ENCODE data around the gene CCL4.
"Not testable (repeated sequence)": the region's sequence is repeated elsewhere in the genome, so short reads cannot be mapped to it uniquely, and the experiment has no call there.

Gene CCL4

DNA sequence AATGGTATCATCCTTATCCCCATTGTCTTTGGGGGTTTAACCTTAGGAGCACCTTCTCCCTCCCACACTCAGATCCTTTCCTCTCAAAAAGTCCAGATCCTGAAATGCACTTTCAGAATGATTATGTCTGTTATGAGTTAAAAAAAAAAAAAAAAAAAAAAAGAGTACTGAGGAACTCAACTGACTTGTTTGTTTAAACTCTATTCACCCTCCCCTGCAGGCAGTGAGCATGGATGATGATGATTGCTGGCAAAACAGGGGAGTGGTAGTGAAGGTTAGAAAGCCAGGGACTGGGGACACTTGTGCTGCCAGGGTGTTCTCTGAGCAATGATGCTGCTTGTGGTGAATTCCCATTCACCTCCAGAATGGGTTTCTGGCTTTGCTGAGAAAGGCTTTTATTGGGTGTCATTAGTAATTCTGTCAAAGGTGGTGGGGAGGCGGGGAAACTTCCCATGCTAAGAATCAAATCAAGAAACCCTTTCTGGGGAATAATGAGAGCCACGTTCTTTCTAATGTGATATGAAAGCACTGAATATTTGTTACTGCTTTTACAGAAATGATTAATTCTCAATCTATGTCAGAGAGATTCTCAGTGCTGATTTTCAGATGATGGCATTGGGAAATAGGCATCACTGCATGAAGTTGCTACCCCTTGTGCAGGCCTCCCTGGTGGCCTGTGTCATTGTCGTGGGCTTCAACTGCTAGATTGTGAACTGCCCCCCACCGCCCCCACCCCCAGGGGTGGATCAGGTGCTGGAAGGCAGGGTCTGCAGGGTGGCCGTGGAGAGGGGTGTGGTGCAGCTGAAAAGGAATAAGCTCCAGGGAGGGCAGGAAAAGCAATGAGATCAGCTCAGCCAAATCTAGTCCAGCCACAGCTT, 14.1 kb downstream of the CCL4 start:
- DNase-seq (ENCODE audit: low read depth): no peak

- no peak for DNase-seq (ENCODE audit: low read depth)
Measured at GRCh38 chr17:36118477-36119353, 15.1 kb downstream of the CCL4 start.

DNA sequence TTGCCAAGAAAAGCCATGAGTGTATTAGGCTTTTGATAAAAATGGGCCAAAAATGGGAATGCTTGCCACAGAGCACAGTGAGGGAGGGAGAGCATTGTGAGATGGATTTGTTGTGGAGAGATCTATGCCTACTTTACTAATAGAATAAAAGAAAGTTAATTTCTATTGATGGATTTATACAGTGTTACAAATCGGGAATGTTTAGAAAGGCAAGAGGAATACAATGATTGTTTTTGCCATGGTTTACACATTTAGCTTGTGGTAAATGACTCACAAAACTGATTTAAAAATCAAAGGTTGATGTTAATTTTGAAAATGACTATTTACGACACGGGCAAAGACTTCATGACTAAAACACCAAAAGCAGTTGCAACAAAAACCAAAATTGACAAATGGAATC, 16.6 kb downstream of the CCL4 start:
- no peak for DNase-seq (ENCODE audit: low read depth)

DNA sequence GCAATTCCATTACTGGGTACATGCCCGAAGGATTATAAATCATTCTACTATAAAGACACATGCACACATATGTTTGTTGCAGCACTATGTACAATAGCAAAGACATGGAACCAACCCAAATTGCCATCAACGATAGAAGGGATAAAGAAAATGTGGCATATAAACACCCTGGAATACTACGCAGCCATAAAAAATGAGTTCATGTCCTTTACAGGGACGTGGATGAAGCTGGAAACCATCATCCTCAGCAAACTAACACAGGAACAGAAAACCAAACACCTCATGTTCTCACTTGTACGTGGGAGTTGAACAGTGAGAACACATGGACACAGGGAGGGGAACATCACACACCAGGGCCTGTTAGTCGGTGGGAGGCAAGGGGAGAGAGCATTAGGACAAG, 17.5 kb downstream of the CCL4 start:
- DNase-seq (ENCODE audit: low read depth): not testable (repeated sequence)

DNA sequence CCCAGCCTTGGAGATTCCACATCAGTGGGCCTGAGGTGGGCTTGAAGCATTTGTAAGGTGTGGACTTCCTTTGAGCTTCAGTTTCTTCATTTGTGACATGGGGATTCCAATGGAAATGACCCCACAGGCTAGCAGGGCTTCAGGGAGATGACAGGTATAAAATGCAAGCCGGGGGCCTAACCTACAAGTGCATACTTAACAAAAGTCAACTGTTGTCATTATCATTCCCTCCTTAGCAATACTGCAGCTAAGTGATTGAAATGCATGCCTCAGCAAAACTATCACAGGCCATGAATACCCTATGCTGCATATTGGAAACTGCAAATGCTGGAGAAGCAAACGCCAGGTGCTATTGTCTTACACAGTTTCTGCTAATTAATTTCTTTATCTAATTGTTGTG, 19.8 kb downstream of the CCL4 start:
- no peak for DNase-seq (ENCODE audit: low read depth)

GRCh38 chr17:36124879-36125824, 21.5 kb downstream of the CCL4 start:
- no peak for DNase-seq (ENCODE audit: low read depth)

GRCh38 chr17:36127199-36127893, 23.7 kb downstream of the CCL4 start:
- no peak for DNase-seq (ENCODE audit: low read depth)

DNA sequence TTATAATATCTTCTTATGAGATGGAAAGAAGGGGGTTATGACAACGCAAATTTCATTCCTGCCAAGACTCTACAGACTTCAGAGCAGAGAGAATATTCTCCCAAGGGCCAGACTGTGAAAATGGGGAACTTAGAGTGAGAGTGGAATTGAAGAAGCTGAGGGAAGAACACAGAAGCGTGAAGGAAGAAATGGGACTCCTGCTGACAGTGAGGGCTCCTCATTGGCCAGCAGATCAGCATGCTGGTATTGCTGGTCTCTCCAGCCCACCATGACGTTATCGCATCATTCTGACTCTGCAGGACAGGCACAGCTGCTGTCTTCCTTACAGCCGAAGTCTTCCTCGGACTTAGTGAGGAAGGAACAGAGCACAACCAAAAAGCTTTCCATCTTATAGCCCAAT, 24.3 kb downstream of the CCL4 start:
- DNase-seq (ENCODE audit: low read depth): no peak

DNA sequence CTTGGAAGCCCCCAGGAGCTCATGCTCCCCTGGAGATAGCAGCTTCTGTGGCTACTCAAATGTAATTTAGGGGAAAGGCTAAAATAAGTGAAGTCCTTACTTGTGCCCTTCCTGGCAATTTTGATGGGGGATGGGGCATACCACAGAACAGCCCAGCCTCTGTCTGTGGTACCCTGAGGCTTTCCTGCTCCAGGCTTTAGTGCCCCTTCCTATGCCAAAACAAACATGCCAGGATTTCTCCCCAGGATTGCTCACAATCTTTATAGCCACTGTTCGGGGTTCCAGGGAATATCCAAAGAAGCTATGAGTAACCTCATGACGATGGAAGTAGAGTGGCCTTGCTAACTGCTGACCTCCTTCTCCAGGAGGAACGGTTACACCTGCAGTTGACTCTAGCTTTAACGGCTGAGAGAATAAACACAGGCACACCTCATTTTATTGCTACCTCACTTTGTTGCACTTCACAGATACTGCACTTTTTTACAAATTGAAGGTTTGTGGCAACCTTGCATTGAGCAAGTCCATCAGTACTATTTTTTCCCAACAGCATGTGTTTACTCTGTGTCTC, 24.9 kb downstream of the CCL4 start:
- DNase-seq (ENCODE audit: low read depth): no peak

GRCh38 chr17:36129616-36130015, 26.0 kb downstream of the CCL4 start:
- DNase-seq (ENCODE audit: low read depth): no peak

- DNase-seq (ENCODE audit: low read depth): no peak
Measured at GRCh38 chr17:36130346-36130745, 26.7 kb downstream of the CCL4 start.

- DNase-seq (ENCODE audit: low read depth): no peak
Measured at GRCh38 chr17:36131421-36131820, 27.8 kb downstream of the CCL4 start.

- DNase-seq (ENCODE audit: low read depth): no peak
Measured at GRCh38 chr17:36131931-36132330, 28.3 kb downstream of the CCL4 start.

- DNase-seq (ENCODE audit: low read depth): no peak
Measured at GRCh38 chr17:36132421-36132831, 28.8 kb downstream of the CCL4 start.

- DNase-seq (ENCODE audit: low read depth): no peak
Measured at GRCh38 chr17:36133602-36134236, 30.1 kb downstream of the CCL4 start.

GRCh38 chr17:36135465-36135864, 31.8 kb downstream of the CCL4 start:
- no peak for DNase-seq (ENCODE audit: low read depth)

GRCh38 chr17:36136036-36136435, 32.4 kb downstream of the CCL4 start:
- no peak for DNase-seq (ENCODE audit: low read depth)

DNA sequence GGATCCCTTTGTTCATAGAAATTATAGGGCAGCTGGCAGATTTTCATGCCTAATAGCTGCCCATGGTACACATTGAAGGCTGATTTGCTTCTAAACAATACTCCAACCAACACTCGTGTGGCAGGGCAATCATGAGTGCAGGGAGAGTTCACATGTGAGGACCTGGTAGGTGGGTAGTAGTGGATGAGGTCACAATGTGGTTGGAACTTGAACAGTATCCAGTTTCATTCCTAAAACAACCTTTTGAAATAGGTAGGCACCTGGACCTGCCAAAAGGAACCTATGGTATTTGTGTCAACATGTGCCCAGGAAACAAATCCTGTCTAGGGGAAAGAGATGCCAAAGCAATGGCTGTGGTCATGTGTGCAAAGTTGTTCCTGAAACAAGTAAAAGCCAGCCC, 32.8 kb downstream of the CCL4 start:
- no peak for DNase-seq (ENCODE audit: low read depth)

GRCh38 chr17:36142235-36142634, 38.6 kb downstream of the CCL4 start:
- no peak for DNase-seq (ENCODE audit: low read depth)

DNA sequence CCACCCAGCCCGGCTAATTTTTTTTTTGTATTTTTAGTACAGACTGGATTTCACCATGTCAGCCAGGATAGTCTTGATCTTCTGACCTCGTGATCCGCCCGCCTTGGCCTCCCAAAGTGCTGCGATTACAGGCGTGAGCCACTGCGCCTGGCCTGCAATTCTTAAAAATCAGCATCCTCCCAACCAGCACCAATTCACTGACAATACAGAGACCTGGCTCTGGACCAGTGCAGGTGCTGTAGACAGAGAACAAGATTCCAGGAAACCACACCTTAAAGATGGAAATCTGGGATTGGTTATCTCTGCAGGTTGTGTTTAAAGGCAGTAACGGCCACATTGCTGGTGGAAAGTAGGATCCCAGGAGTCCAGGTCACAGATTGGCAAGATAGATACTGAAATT, 39.2 kb downstream of the CCL4 start:
- DNase-seq (ENCODE audit: low read depth): no peak

GRCh38 chr17:36144014-36144413, 40.4 kb downstream of the CCL4 start:
- no peak for DNase-seq (ENCODE audit: low read depth)

Measured in CMK (cell line).